Pancreas (tissue), 10 donors: Measurements from ENCODE around the gene MXRA7. TPM values are rescaled to one million over a fixed set of nuclear protein-coding genes. Genes with fewer than 3 reads are reported as not detected.
"Not testable (repeated sequence)": the region's sequence is repeated elsewhere in the genome, so short reads cannot be mapped to it uniquely, and the experiment has no call there.

Experiments
- ATAC-seq, 4 donors: fragments of 200-7000 bp; cut with Tn5 transposase; one replicate each; pipeline versions ENCODE4 v1.8.0 to v1.9.1; 2020; ENCODE audit warnings: mild to moderate bottlenecking in 4 of 4, moderate library complexity in 4 of 4
- DNase-seq, 6 donors: peaks; one replicate each; pipeline ENCODE4 v3.0.0-alpha.2; 2020
- FAIRE-seq: peaks from 2 replicates; lab custom pipeline; 2012; peaks lifted over from hg19 to GRCh38; lab: Jason Lieb, UNC
- H3K27ac ChIP-seq, 4 donors: fragments of 200-600 bp; sonication (generic); 1 replicate in 3 of 4; 2 replicates in 1 of 4; pipeline versions ENCODE4 v1.5.0 to v1.8.0; 2020
- H3K27me3 ChIP-seq, 4 donors: fragments of 200-600 bp; one replicate each; pipeline ENCODE4 v1.8.0; 2021
- H3K36me3 ChIP-seq, 3 donors: fragments of 200-600 bp; sonication (generic) in 1 of 3; one replicate each; pipeline versions ENCODE4 v1.5.0 to v1.8.0; 2020 to 2021
- H3K4me1 ChIP-seq, 3 donors: fragments of 200-600 bp; one replicate each; pipeline ENCODE4 v1.8.0; 2021
- H3K4me3 ChIP-seq, 4 donors: fragments of 200-600 bp; sonication (generic) in 2 of 4; one replicate each; pipeline versions ENCODE4 v1.5.0 to v1.8.0; 2020 to 2021
- H3K9me3 ChIP-seq, 4 donors: fragments of 200-600 bp; one replicate each; pipeline ENCODE4 v1.8.0; 2021
- CTCF ChIP-seq, 4 donors: fragments of 200-600 bp; sonication (generic) in 3 of 4; IDR thresholded peaks; one replicate each; pipeline versions ENCODE4 v1.5.0 to v1.8.0; 2021; ENCODE audit warnings: antibody characterized with exemption in 4 of 4
- WGBS, 2 donors: extraction: QIAGEN DNeasy Blood & Tissue Kit; methylation state at CpG; one replicate each; pipeline ENCODE4 v1.1.7; 2013; 5-methylcytosine and 5-hydroxymethylcytosine counted together
- intact Hi-C, 3 donors: fragments of 100-400 bp; cut with DNase I; formaldehyde crosslinking; loops; one replicate each; pipeline versions ENCODE4 v1.11.1 to v1.14.2; 2022
- polyA plus RNA-seq, 2 donors: library from polyadenylated mRNA; stranded (reverse); fragments of 200-250 nt; gene quantifications; one replicate each; pipeline ENCODE4 v1.2.3, GENCODE V29; 2013
- total RNA-seq, 6 donors: library from RNA; stranded (reverse); fragmentation: NEBNext Ultra II Directional in 4 of 6; extraction: Animal tissue kit (Norgen Biotek cat#: 25700) in 4 of 6; gene quantifications; one replicate each; pipeline versions ENCODE4 v1.2.1 to v1.2.4, GENCODE V29; 2021 to 2023
- donor health status: healthy with polysubstance abuse.
- donor health status: DM: no; HTN: no; CAD: no; lungs with moderate emphysema.
- donor health status: DM: no; HTN: no; CAD: no.
- donor health status: control.
- donor health status: control.
- donor health status: Bipolar disorder and iron deficiency.
- donor health status: DM: yes; HTN: yes; CAD: no.
- donor health status: DM: no; HTN: no; CAD: no.
- donor health status: DM: no; HTN: no; CAD: no.
- donor health status: DM: yes; HTN: yes; CAD: no.

The MXRA7 gene
- total and polyA plus RNA-seq, 8 donors = 32.0 to 137 (median 44.7) TPM

GRCh38 chr17:76640550-76641380, 70.0 kb downstream of the MXRA7 start:
- Histone ChIP-seq H3K36me3 (no peaks in the 10 kb centered on the region), H3K27ac (peak overlapping the region in 1 of 4 donors; percentile 41), H3K9me3 (no peaks in the 10 kb centered on the region), H3K4me3 (no peak overlapping the region), H3K27me3 (no peaks in the 10 kb centered on the region), H3K4me1 (peaks cover 12 to 27% (median 22%) of the 10 kb centered on the region in 3 donors)
- no peak for DNase-seq
- FAIRE-seq = no peak
- 35 to 39% methylated on average over 6 of the region's 6 CpGs for WGBS, 2 donors
- peak in 1 of 4 donors; percentile 5 for ATAC-seq
- TF ChIP-seq CTCF (IDR thresholded peaks at IDR 0.05) = no peak
- intact Hi-C loops = no loop called here

DNA sequence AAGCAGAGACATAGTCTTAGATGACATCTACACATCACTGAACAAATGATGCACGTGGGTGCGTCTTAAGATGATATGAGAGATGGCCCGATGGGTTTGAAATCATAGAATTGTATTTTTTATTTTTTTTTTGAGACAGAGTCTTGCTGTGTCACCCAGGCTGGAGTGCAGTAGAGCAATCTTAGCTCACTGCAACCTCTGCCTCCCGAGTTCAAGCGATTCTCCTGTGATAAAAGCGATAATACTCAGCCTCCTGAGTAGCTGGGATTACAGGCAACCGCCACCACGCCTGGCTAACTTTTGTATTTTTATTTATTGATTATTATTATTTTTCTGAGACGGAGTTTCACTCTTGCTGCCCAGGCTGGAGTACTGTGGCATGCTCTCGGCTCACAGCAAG, 72.5 kb downstream of the MXRA7 start:
- no peak for TF ChIP-seq CTCF (IDR thresholded peaks at IDR 0.05)
- Histone ChIP-seq H3K36me3 (no peaks in the 10 kb centered on the region), H3K4me1 (peaks cover 0 to 12% (median 9%) of the 10 kb centered on the region in 3 donors), H3K4me3 (no peak overlapping the region), H3K9me3 (no peaks in the 10 kb centered on the region), H3K27me3 (no peaks in the 10 kb centered on the region), H3K27ac (no peak overlapping the region)
- WGBS, 2 donors = 91 to 93% methylated on average over 10 of the region's 10 CpGs
- no peak for ATAC-seq
- FAIRE-seq = no peak
- intact Hi-C loops = no loop called here
- DNase-seq = no peak

- H3K36me3 ChIP-seq, H3K9me3 ChIP-seq, DNase-seq, H3K4me3 ChIP-seq, ATAC-seq, H3K27me3 ChIP-seq, H3K27ac ChIP-seq, intact Hi-C loops, FAIRE-seq: not testable (repeated sequence)
- WGBS, 2 donors = 76 to 84% methylated on average over 21 to 22 of the region's 27 CpGs
- peaks cover 0 to 12% (median 9%) of the 10 kb centered on the region in 3 donors for H3K4me1 ChIP-seq
These were observed 74.1 kb downstream of the MXRA7 start for GRCh38 chr17:76636486-76637206.

GRCh38 chr17:76635659-76636360, 75.0 kb downstream of the MXRA7 start:
- no peak overlapping the region for H3K27ac ChIP-seq
- WGBS, 2 donors = 84 to 85% methylated on average over 8 of the region's 8 CpGs
- FAIRE-seq = no peak
- no peaks in the 10 kb centered on the region for H3K9me3 ChIP-seq
- no peak for TF ChIP-seq CTCF (IDR thresholded peaks at IDR 0.05)
- H3K4me1 ChIP-seq = peaks cover 0 to 4% (median under 1%) of the 10 kb centered on the region in 3 donors
- no peak overlapping the region for H3K4me3 ChIP-seq
- no peaks in the 10 kb centered on the region for H3K27me3 ChIP-seq
- ATAC-seq = no peak
- intact Hi-C loops = no loop called here
- no peak for DNase-seq
- H3K36me3 ChIP-seq = no peaks in the 10 kb centered on the region

GRCh38 chr17:76635039-76635438, 75.7 kb downstream of the MXRA7 start:
- no peaks in the 10 kb centered on the region for H3K36me3 ChIP-seq
- H3K4me3 ChIP-seq = no peak overlapping the region
- no peak for TF ChIP-seq CTCF (IDR thresholded peaks at IDR 0.05)
- DNase-seq (no peak), FAIRE-seq (no peak), ATAC-seq (no peak)
- no peaks in the 10 kb centered on the region for H3K9me3 ChIP-seq
- WGBS, 2 donors = 85 to 93% methylated on average over 5 of the region's 5 CpGs
- no peak overlapping the region for H3K27ac ChIP-seq
- H3K4me1 ChIP-seq = no peaks in the 10 kb centered on the region
- intact Hi-C loops = no loop called here
- H3K27me3 ChIP-seq = no peaks in the 10 kb centered on the region
